Measurements from ENCODE around the gene CELSR2.

GRCh38 chr1:109292364-109292763 is 43.0 kb downstream of the CELSR2 start:
- no peak for TF ChIP-seq CTCF (IDR thresholded peaks at IDR 0.05)
- TF ChIP-seq POLR2A (IDR thresholded peaks at IDR 0.05): no peak

Data from uterus (tissue), 2 donors.